Measurements from ENCODE around the gene HOXC4.

GRCh38 chr12:54031480-54031879 lies 22.2 kb upstream of the HOXC4 start:
- TF ChIP-seq CTCF (IDR thresholded peaks at IDR 0.05; ENCODE audit: poor library complexity, severe bottlenecking) = no peak
- no peak for TF ChIP-seq EZH2 (IDR thresholded peaks at IDR 0.05; ENCODE audit: borderline replicate concordance, insufficient read depth, low read length, poor library complexity, severe bottlenecking)
- TF ChIP-seq TAF1 (IDR thresholded peaks at IDR 0.05; ENCODE audit: low read depth) = no peak
- TF ChIP-seq REST (IDR thresholded peaks at IDR 0.05; ENCODE audit: borderline replicate concordance) = no peak
- no peak for TF ChIP-seq SMC3 (conservative IDR thresholded peaks at IDR 0.05; ENCODE audit: poor library complexity)
- no peak for TF ChIP-seq EP300 (conservative IDR thresholded peaks at IDR 0.05; ENCODE audit: poor library complexity, severe bottlenecking)
- TF ChIP-seq RAD21 (conservative IDR thresholded peaks at IDR 0.05) = no peak
- no peak for TF ChIP-seq POLR2AphosphoS5 (IDR thresholded peaks at IDR 0.05)
- no peak for TF ChIP-seq MXI1 (conservative IDR thresholded peaks at IDR 0.05; ENCODE audit: poor library complexity, severe bottlenecking)
